GM19395 (cell line): ENCODE measurements around the gene ABHD6.
"Not testable (repeated sequence)": the region's sequence is repeated elsewhere in the genome, so short reads cannot be mapped to it uniquely, and the experiment has no call there.

ENCODE experiments used
- ATAC-seq: cut with Tn5 transposase; IDR thresholded peaks from one replicate; pipeline ENCODE4 v1.9.1; 2021; ENCODE audit warnings: mild to moderate bottlenecking, moderate library complexity; ENCODE audit not compliant: unreplicated experiment

ABHD6 gene

GRCh38 chr3:58271901-58272501 lies 34.4 kb downstream of the ABHD6 start:
- no peak for ATAC-seq

GRCh38 chr3:58272891-58273290 lies 35.3 kb downstream of the ABHD6 start:
- ATAC-seq, result no peak

GRCh38 chr3:58273362-58273761 lies 35.8 kb downstream of the ABHD6 start:
- not testable (repeated sequence) for ATAC-seq

- no peak for ATAC-seq
Observed at GRCh38 chr3:58274027-58274614, 36.5 kb downstream of the ABHD6 start.

GRCh38 chr3:58281069-58281468 lies 43.5 kb downstream of the ABHD6 start:
- ATAC-seq, result no peak

- ATAC-seq, result no peak
Observed at GRCh38 chr3:58285334-58285733, 47.7 kb downstream of the ABHD6 start.

GRCh38 chr3:58287354-58287753 lies 49.8 kb downstream of the ABHD6 start:
- no peak for ATAC-seq

GRCh38 chr3:58288011-58288728 lies 50.6 kb downstream of the ABHD6 start:
- no peak for ATAC-seq

- ATAC-seq, result not testable (repeated sequence)
Observed at GRCh38 chr3:58288964-58289613, 51.5 kb downstream of the ABHD6 start.

- ATAC-seq, result not testable (repeated sequence)
Observed at GRCh38 chr3:58290446-58290845, 52.9 kb downstream of the ABHD6 start.

GRCh38 chr3:58291671-58292338 lies 54.2 kb downstream of the ABHD6 start:
- no peak for ATAC-seq

GRCh38 chr3:58292866-58293265 lies 55.3 kb downstream of the ABHD6 start:
- ATAC-seq, result no peak

GRCh38 chr3:58293516-58293915 lies 55.9 kb downstream of the ABHD6 start:
- ATAC-seq, result no peak

GRCh38 chr3:58296269-58296668 lies 58.7 kb downstream of the ABHD6 start:
- ATAC-seq, result no peak

GRCh38 chr3:58296843-58297242 lies 59.3 kb downstream of the ABHD6 start:
- ATAC-seq, result no peak

- no peak for ATAC-seq
Observed at GRCh38 chr3:58298190-58298589, 60.6 kb downstream of the ABHD6 start.

- no peak for ATAC-seq
Observed at GRCh38 chr3:58299075-58299474, 61.5 kb downstream of the ABHD6 start.

GRCh38 chr3:58299839-58300516 lies 62.4 kb downstream of the ABHD6 start:
- ATAC-seq, result no peak

GRCh38 chr3:58305882-58306711 lies 68.5 kb downstream of the ABHD6 start, which contains the start of the genes HTD2 and RPP14:
Gene HTD2, plus strand, starts transcription at chr3:58306520. Its CDS starts 11,094 bp downstream, at chr3:58317614.
Gene RPP14, plus strand, starts transcription at chr3:58306245. Its CDS starts 4,085 bp downstream, at chr3:58310330.
- ATAC-seq, result peak; percentile 91
